UCSD-AML1 (cell line): ENCODE results near the gene OR2AE1.
A peak's percentile ranks its signal among the peaks of the same experiment; 100 is the strongest.
"Not testable (repeated sequence)": the region's sequence is repeated elsewhere in the genome, so short reads cannot be mapped to it uniquely, and the experiment has no call there.

ENCODE experiments used
- DNase-seq: peaks from one replicate; lab custom pipeline; 2025; ENCODE audit not compliant: unreplicated experiment; lab: John Stamatoyannopoulos, UW

The OR2AE1 gene

GRCh38 chr7:99876933-99877332 is at the start of gene OR2AE1:
OR2AE1 (minus strand) TSS chr7:99877033; CDS start chr7:99877033, 0 bp downstream.
- no peak for DNase-seq

DNA sequence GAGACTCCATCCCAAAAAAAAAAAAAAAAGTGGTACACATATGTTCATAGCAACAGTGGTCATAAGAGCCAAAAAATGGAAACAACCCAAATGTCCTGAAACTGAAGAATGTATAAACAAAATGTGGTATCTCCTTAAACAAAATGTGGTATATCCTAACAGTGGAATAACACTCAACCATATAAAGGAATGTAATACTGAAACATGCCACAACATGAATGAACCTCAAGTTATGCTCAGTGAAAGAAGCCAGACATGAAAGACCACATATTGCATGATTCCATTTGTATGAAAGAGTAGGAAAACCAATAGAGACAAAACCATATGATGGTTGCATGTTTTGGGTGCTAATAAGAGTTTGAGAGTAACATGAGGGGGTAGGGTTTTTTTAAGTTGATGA is 49.5 kb upstream of the OR2AE1 start:
- no peak for DNase-seq

DNA sequence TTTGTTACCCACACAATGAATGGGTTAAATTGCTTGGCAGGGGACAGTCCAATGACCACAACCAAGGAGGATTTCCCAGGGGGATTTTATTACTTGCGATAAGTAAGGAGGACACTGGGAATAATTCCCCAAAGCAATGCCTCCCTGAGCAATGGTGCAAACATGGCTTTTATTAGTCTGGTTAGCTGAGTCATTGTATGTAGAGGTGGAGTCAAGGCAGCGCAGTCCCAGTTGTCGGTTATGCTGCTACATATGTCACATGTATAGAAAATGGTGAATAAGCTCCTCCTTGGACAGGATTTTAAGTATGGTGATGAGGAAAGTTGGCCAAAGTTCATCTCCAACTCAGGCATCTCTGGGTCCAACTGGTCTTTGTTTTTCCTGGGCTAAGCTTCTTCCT is 46.4 kb upstream of the OR2AE1 start:
- no peak for DNase-seq

- no peak for DNase-seq
These were observed 43.3 kb upstream of the OR2AE1 start for GRCh38 chr7:99920149-99920548.

- no peak for DNase-seq
These were observed 42.9 kb upstream of the OR2AE1 start for GRCh38 chr7:99919814-99920112.

- peak; percentile 84 for DNase-seq
These were observed 42.4 kb upstream of the OR2AE1 start, which contains the start of gene TRIM4 for GRCh38 chr7:99918959-99919813. TRIM4 (minus strand) TSS chr7:99919530; CDS start chr7:99919401, 129 bp downstream.

- no peak for DNase-seq
These were observed 34.1 kb upstream of the OR2AE1 start for GRCh38 chr7:99910976-99911375.

DNA sequence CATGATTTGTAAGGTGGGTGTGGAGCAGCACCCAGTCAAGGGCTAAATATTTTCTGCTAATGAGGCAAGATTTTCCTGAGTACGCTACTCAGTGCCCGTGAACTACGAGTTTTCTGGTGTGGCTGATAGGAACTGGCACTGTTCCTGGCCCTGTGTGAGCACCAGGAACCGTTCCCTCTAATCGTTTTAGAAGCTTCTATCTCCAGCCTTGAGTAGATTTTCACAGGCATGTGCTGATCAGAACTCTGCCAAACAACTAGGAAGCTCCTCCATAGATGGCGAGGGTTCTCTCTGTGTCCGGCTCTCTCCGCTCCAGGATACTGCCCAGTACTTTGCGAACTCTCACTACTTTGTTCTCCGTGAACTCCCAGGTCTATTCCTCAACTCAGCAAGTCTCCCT is 24.7 kb upstream of the OR2AE1 start:
- no peak for DNase-seq

DNA sequence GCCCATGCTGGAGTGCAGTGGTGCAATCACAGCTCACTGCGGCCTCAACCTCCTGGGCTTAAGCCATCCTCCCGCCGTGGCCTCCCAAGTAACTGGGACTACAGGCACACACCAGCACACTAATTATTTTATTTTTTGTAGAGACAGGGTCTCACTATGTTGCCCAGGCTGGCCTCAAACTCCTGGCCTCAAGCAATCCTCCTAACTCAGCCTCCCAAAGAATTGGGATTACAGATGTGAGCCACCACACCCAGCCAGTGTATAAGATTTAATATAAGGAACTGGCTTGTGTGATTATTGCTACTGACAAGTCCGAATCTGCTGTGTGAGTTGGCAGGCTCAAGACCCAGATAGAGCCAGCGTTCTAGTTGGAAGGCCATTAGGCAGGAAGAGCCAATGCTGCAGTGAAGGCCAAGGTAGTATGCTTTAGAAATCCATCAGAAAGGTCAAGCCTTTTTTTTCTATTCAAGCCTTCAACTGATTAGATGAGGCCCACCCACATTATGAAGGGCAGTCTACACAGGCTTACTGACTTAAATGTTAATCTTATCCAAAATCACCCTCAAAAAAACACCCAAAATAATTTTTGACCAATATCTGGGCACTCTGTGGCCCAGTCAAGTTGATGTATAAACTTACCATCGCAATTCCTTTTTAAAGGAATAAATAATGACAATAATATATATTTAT is 23.1 kb upstream of the OR2AE1 start:
- DNase-seq, result no peak

DNA sequence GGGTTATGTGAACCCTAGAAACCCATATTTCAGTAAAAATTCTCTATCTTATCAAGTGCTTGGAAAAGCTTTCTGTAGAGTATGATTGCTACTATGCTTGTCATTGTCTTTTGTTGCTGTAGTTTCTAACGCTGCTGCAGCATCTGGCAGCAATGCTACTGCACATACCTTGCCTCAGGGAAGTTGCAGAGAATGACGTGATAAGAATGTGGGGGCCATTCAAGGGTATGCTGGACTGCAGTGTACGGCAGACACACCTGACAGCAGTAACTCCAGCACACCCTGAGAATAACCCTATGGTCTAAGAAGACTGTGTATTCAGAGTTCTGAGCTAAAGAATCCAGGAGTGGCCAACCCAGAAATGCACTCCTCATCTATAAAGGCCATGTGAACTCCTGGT is 22.0 kb upstream of the OR2AE1 start:
- DNase-seq, result no peak

DNA sequence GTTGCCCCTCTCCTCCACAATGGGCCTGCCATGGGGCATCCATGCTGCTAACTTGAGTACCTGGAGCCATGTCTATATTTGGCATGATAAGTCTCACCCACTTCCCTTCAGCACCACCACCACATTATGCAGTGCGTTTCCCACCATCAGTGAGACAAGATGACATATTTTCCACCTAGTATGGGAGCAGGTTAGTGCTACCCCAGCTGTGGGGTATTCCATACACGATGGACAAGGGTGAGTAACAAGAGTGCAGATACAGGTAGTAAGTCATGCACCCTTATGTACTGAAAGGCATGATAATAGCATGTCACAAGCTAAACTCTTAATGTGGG is 21.2 kb upstream of the OR2AE1 start:
- DNase-seq, result no peak

DNA sequence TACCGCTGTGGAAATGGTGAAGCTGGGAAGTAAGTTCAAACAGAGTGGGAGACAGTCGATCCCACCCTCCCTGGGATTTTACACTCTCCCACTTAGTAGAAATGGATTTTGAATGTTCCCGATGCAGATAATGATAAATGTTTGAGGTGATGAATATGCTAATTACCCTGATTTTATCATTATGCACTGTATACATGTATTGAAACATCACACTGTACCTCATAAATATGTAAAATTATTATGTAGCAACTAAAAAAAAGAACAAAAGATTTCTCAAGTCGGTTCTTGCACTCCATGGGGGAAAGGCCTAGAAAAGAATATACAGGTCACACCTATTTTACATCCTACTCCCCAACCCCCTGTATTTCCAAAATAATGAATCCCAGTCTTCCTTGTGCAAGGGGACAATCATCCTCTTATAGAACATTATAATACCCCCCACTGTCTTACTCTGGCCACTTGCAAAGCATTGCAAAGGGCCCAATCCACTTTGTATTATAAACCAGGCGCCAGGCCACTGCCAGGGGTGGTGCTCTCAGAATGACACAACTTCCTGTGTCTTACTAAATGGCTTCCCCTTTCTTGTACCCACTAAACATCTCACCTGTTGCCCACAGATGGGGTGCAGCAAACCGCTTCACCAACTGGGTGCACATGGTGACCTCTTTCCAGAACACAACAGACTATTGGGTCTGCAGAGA is 20.6 kb upstream of the OR2AE1 start:
- DNase-seq, result no peak

DNA sequence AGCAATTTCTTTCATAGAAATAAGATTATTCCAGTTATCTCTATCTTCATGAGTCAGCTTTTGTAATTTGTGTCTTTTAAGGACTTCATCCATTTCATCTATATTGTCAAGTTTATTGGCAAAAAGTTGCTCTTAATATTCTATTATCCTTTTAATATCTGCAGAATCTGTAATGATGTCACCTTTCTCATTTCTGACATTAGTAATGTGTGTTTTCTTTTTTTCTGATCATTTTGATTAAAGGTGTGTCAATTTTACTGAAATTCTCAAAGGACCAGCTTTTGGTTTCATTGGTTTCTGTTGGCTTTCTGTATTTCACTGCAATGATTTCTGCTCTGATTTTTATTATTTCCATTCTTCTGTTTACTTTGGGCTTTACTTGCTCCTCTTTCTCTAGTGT is 17.9 kb upstream of the OR2AE1 start:
- DNase-seq, result no peak

DNA sequence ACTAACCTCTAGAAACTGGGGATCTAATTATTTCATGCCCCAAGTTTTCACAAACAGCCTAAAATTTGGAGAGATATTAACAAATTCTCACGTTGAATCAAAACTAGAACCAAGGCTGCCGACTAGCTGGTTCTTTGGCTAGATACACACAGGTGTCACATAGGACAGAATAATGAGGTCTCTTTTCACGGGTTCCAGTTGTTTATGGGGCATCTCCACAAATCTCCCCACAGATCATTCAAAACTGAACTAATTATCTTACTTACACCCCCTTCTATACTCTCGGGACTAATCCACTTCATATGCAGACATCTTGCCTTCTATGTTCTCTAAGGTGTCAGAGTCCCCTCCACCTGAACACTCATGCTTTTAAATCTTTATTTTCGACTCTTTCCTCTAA is 16.4 kb upstream of the OR2AE1 start:
- no peak for DNase-seq

DNA sequence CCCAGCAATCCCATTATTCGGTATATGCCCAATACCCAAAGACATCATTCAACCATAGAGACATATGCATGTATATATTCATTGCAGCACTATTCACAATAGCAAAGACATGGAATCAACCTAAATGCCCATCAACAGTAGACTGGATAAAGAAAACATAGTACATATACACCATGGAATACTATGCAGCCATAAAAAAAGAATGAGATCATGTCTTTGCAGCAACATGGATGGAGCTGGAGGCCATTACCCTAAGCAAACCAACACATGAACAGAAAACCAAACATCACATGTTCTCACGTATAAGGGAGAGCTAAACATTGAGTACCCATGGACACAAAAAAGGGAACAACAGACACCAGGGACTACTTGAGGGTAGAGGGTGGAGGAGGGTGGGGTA is 13.5 kb upstream of the OR2AE1 start:
- not testable (repeated sequence) for DNase-seq

DNA sequence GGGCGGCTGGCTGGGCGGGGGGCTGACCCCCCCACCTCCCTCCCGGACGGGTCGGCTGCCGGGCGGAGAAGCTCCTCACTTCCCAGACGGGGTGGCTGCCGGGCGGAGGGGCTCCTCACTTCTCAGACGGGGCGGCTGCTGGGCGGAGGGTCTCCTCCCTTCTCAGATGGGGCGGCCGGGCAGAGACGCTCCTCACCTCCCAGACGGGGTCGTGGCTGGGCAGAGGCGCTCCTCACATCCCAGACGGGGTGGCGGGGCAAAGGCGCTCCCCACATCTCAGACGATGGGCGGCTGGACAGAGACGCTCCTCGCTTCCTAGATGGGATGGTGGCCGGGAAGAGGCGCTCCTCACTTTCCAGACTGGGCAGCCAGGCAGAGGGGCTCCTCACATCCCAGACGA is 11.5 kb upstream of the OR2AE1 start:
- DNase-seq, result not testable (repeated sequence)

DNA sequence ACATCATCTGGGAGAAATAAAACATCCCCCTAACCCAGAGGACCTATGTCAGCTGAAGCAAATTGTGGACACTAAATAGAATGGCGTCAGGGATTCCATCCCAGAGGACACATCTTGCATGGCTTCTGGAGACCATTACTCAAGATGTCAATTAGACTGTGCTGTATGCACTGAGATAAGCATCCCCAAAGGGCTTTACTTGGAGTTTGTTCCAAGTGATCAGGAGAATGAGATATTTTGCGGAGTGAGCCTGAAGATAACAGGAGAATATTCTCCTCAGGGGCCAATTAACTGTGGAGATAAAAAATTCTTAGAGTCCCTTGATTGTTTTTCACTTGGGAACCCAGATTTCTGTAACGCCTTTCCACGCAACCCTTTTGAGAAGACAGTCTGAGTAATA is 4.5 kb upstream of the OR2AE1 start:
- DNase-seq, result no peak

GRCh38 chr7:99876491-99876890 is 342 bp downstream of the OR2AE1 start:
- DNase-seq, result no peak

DNA sequence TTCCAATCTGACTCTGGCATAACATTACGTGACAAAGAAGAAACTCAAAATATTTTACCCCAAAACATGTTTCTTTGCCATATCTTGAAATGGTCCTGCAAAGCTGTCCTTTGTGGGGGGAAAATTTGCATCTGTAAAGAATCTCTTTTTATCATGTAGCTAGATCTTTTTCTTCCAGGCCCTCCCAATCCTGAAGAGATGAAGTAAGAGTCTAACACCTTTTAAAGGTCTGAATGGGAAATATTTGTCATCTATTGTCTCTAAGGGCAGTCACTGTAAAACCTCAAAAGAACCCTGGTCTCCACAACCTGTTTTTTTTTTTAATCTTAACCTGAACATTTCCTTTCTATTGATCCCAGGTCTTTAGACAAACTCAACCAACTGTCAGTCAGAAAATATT is 8.6 kb downstream of the OR2AE1 start:
- DNase-seq, result no peak

- not testable (repeated sequence) for DNase-seq
These were observed 9.4 kb downstream of the OR2AE1 start for GRCh38 chr7:99867477-99867876.

GRCh38 chr7:99863847-99864440 is 12.9 kb downstream of the OR2AE1 start:
- DNase-seq, result no peak
